Uterine smooth muscle cell (primary cell): ENCODE results near the gene RGS6. TPM values are rescaled to one million over a fixed set of nuclear protein-coding genes. Genes with fewer than 3 reads are reported as not detected.

ENCODE experiments used
- total RNA-seq: library from RNA; depleted of rRNA; stranded (reverse); fragments of >200 nt; gene quantifications from 2 replicates; pipeline ENCODE4 v1.2.3, GENCODE V29; 2014

RGS6 gene
- total RNA-seq: not detected in 2 replicates

DNA sequence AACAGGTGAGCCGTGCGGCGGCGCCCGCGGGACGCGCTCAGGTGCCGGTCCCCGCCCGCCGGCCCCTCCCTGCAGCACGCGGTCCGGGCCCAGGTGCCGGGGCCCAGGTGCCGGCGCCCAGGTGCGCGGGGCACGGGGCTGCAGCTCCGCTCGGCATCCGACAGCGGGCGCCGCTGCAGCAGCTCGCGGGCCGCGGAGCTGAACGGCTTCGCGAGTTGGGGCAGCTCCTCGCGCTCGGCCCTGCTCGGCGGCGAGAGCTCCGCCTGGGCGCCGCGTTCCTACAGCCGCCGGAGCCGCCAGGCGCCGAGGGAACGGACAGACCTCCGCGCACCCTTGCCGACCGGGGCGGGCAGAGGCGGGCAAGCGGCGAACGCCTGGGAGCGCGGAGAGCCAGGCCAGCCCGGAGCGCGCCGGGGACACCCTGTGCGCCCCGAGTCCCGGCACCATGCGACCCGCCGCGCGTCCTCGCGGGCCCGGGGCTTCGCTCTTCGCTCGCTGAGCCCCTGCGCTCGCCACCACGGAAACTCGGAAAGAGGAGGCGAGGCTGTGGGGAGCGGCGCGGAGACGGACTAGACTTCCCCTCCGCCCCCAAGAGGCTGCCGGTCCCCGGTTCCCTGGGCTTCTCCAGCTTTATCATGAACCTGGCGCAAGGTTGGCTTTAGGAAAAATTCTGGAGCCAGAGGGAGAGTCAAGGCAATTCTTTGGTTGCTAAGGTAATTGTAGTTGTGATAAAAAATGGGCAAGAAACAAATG is at the start of gene RGS6:
Gene RGS6 (plus strand): TSS at position 201 of the 753 bp plus-strand sequence.

